GM19324 (cell line): ENCODE data around the gene SNX22.

Experiments
- ATAC-seq: cut with Tn5 transposase; IDR thresholded peaks from one replicate; pipeline ENCODE4 v1.9.1; 2021; ENCODE audit warnings: mild to moderate bottlenecking, moderate library complexity; ENCODE audit not compliant: unreplicated experiment, low FRiP score

Gene SNX22

GRCh38 chr15:64133623-64134344 is 17.7 kb upstream of the SNX22 start:
- no peak for ATAC-seq

GRCh38 chr15:64134345-64134829 is 17.1 kb upstream of the SNX22 start:
- no peak for ATAC-seq

GRCh38 chr15:64136347-64136746 is 15.2 kb upstream of the SNX22 start:
- no peak for ATAC-seq

- ATAC-seq = no peak
These were observed 14.2 kb upstream of the SNX22 start for GRCh38 chr15:64137226-64137833.

- ATAC-seq = no peak
These were observed 13.1 kb upstream of the SNX22 start for GRCh38 chr15:64138331-64138941.

- ATAC-seq = no peak
These were observed 9.6 kb upstream of the SNX22 start for GRCh38 chr15:64141798-64142512.

GRCh38 chr15:64143276-64143675 is 8.3 kb upstream of the SNX22 start:
- no peak for ATAC-seq

GRCh38 chr15:64144192-64144564 is 7.4 kb upstream of the SNX22 start:
- ATAC-seq = no peak

- ATAC-seq = peak; percentile 54
These were observed 6.8 kb upstream of the SNX22 start for GRCh38 chr15:64144565-64145281.

GRCh38 chr15:64146041-64146440 is 5.5 kb upstream of the SNX22 start:
- no peak for ATAC-seq

- no peak for ATAC-seq
These were observed 5.0 kb upstream of the SNX22 start for GRCh38 chr15:64146520-64146884.

- no peak for ATAC-seq
These were observed 4.4 kb upstream of the SNX22 start for GRCh38 chr15:64146885-64147681.

- no peak for ATAC-seq
These were observed 3.4 kb upstream of the SNX22 start for GRCh38 chr15:64148168-64148567.

- no peak for ATAC-seq
These were observed 3.0 kb upstream of the SNX22 start for GRCh38 chr15:64148581-64148980.

- ATAC-seq = no peak
These were observed 2.1 kb upstream of the SNX22 start for GRCh38 chr15:64149424-64149823.

GRCh38 chr15:64149893-64150578 is 1.5 kb upstream of the SNX22 start:
- no peak for ATAC-seq

GRCh38 chr15:64152507-64153387 is 1.2 kb downstream of the SNX22 start:
- ATAC-seq = peak; percentile 13
